OCI-LY1 (cell line): ENCODE measurements around the gene RNF187.

ENCODE experiments used
- EZH2 ChIP-seq: fragments of 200-600 bp; sonication (generic), shearing (Covaris generic); IDR thresholded peaks from 2 replicates; pipeline ENCODE4 v1.8.0; 2017; ENCODE audit warnings: borderline replicate concordance, mixed run types, mild to moderate bottlenecking, antibody characterized with exemption, low read length, moderate library complexity, mixed read lengths
- TF ChIP-seq, protein P1 (sequence below): fragments of 200-600 bp; sonication (generic), shearing (Covaris generic); IDR thresholded peaks from 2 replicates; pipeline ENCODE4 v1.5.1; 2017; ENCODE audit warnings: mild to moderate bottlenecking, antibody characterized with exemption, low read length, moderate library complexity, mixed read lengths

DNA sequence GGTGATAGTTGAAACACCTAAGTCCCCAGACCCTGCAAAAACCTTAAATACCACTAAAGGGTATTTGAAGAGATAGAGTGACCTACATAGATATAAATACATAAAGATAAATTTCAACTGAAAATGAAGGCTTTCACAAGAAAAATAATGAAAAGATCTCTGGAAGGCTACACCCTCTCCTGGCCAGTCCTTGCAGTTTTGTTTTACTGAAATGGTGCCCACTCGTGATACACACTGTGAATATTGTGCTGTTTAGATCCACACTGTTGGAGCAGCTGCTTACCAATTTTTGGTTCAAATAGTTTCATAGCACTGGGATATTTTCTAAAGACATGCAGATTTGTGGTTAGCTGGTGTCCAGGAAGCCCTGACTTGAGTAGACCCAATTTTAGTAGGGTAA is 31.5 kb upstream of the RNF187 start:
- TF ChIP-seq, protein P1, sequence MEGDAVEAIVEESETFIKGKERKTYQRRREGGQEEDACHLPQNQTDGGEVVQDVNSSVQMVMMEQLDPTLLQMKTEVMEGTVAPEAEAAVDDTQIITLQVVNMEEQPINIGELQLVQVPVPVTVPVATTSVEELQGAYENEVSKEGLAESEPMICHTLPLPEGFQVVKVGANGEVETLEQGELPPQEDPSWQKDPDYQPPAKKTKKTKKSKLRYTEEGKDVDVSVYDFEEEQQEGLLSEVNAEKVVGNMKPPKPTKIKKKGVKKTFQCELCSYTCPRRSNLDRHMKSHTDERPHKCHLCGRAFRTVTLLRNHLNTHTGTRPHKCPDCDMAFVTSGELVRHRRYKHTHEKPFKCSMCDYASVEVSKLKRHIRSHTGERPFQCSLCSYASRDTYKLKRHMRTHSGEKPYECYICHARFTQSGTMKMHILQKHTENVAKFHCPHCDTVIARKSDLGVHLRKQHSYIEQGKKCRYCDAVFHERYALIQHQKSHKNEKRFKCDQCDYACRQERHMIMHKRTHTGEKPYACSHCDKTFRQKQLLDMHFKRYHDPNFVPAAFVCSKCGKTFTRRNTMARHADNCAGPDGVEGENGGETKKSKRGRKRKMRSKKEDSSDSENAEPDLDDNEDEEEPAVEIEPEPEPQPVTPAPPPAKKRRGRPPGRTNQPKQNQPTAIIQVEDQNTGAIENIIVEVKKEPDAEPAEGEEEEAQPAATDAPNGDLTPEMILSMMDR, result no peak
- no peak for TF ChIP-seq EZH2
